DND-41 (cell line): Measurements from ENCODE around the gene IGSF9.
"Not testable (repeated sequence)": the region's sequence is repeated elsewhere in the genome, so short reads cannot be mapped to it uniquely, and the experiment has no call there.

ENCODE experiments used
- ATAC-seq: fragments of 200-7000 bp; cut with Tn5 transposase; 3 replicates; pipeline ENCODE4 v1.9.1; 2021; ENCODE audit warnings: low read depth; ENCODE audit not compliant: insufficient read depth
- DNase-seq: peaks from one replicate; pipeline ENCODE4 v3.0.0-alpha.2; 2020
- H2AFZ ChIP-seq: 2 replicates; pipeline ENCODE4 v1.6.0; 2012; ENCODE audit warnings: low read depth, low read length
- H3K27ac ChIP-seq: 2 replicates; pipeline ENCODE4 v1.5.1; 2012; ENCODE audit warnings: low read length, inconsistent platforms
- H3K27me3 ChIP-seq: fragments of 200-600 bp; sonication (generic); 2 replicates; pipeline ENCODE4 v1.6.0; 2012; ENCODE audit warnings: low read length, mild to moderate bottlenecking, inconsistent platforms; ENCODE audit not compliant: insufficient read depth, poor library complexity
- H3K36me3 ChIP-seq: 2 replicates; pipeline ENCODE4 v1.5.1; 2012; ENCODE audit warnings: low read length, inconsistent platforms; ENCODE audit not compliant: insufficient read depth
- H3K4me1 ChIP-seq: 2 replicates; pipeline ENCODE4 v1.5.1; 2012; ENCODE audit warnings: mild to moderate bottlenecking, low read length; ENCODE audit not compliant: insufficient read depth
- H3K4me2 ChIP-seq: 2 replicates; pipeline ENCODE4 v1.6.0; 2012; ENCODE audit warnings: mild to moderate bottlenecking, moderate library complexity, low read length, inconsistent platforms; ENCODE audit not compliant: insufficient read depth
- H3K4me3 ChIP-seq, 2 experiments: fragments of 200-600 bp in 1 of 2; shearing (Covaris generic) in 1 of 2; 2 replicates each; pipeline ENCODE4 v1.5.1; 2012 to 2016; ENCODE audit warnings: inconsistent platforms in 2 of 2, low read length in 2 of 2, mild to moderate bottlenecking in 2 of 2, low read depth in 1 of 2, moderate library complexity in 1 of 2
- H3K79me2 ChIP-seq: 2 replicates; pipeline ENCODE4 v1.6.0; 2012; ENCODE audit warnings: low read length, inconsistent platforms; ENCODE audit not compliant: insufficient read depth
- H3K9ac ChIP-seq: 2 replicates; pipeline ENCODE4 v1.6.0; 2012; ENCODE audit warnings: low read depth, mild to moderate bottlenecking, inconsistent platforms, low read length, moderate library complexity
- H3K9me3 ChIP-seq: 2 replicates; pipeline ENCODE4 v1.5.1; 2012; ENCODE audit warnings: low read length, moderate library complexity, mild to moderate bottlenecking, inconsistent platforms; ENCODE audit not compliant: insufficient read depth, severe bottlenecking
- H4K20me1 ChIP-seq: 2 replicates; pipeline ENCODE4 v1.6.0; 2012; ENCODE audit warnings: low read length; ENCODE audit not compliant: insufficient read depth
- EZH2 ChIP-seq: IDR thresholded peaks from 3 replicates; pipeline ENCODE4 v1.6.1; 2012; ENCODE audit warnings: borderline replicate concordance, low read depth, mild to moderate bottlenecking, moderate library complexity, low read length, inconsistent platforms; ENCODE audit not compliant: severe bottlenecking
- TF ChIP-seq, protein P1 (sequence below): IDR thresholded peaks from 2 replicates; pipeline ENCODE4 v1.5.1; 2012; ENCODE audit warnings: borderline replicate concordance, low read length, moderate library complexity, mild to moderate bottlenecking; ENCODE audit not compliant: poor library complexity, severe bottlenecking; ENCODE audit errors: extremely low read depth

IGSF9 gene

DNA sequence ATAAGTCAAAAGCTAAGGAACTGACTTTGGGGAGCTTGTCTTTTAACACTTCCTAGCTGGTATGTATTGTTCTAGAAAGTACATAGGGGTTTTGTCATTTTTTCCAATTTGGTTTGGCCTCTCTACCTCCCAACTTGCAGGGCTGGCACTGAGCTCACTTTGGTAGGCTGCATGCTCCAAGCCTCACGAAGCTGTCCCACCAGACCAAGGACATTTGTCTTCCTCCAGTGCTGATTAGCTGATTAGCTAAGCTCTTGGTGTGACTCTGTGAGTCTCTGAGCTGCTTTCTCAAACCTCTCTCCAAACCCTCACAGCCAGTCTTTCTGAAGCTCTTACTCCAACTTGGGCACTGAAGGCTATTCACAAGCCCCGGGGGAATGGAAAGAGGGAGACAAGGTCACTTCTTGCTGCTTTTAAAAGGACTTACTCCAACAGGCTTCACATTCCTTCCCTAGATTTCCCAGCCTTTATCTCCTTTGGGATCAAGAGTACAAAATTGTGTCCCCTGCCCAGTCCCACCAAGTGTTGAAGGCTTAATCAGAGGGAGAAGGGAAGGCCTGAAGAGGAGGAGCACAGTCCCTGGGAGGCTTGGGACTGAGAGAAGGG lies 44.6 kb downstream of the IGSF9 start:
- Histone ChIP-seq H3K27ac (no peak overlapping the region), H4K20me1 (no peaks in the 10 kb centered on the region), H3K4me2 (no peak overlapping the region), H3K9ac (no peak overlapping the region), H3K4me1 (no peaks in the 10 kb centered on the region), H3K79me2 (no peaks in the 10 kb centered on the region), H2AFZ (no peak overlapping the region), H3K9me3 (no peaks in the 10 kb centered on the region), H3K4me3 (no peak overlapping the region), H3K36me3 (no peaks in the 10 kb centered on the region), H3K27me3 (no peaks in the 10 kb centered on the region)
- no peak for TF ChIP-seq EZH2
- TF ChIP-seq, protein P1, sequence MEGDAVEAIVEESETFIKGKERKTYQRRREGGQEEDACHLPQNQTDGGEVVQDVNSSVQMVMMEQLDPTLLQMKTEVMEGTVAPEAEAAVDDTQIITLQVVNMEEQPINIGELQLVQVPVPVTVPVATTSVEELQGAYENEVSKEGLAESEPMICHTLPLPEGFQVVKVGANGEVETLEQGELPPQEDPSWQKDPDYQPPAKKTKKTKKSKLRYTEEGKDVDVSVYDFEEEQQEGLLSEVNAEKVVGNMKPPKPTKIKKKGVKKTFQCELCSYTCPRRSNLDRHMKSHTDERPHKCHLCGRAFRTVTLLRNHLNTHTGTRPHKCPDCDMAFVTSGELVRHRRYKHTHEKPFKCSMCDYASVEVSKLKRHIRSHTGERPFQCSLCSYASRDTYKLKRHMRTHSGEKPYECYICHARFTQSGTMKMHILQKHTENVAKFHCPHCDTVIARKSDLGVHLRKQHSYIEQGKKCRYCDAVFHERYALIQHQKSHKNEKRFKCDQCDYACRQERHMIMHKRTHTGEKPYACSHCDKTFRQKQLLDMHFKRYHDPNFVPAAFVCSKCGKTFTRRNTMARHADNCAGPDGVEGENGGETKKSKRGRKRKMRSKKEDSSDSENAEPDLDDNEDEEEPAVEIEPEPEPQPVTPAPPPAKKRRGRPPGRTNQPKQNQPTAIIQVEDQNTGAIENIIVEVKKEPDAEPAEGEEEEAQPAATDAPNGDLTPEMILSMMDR = no peak
- ATAC-seq (no peak), DNase-seq (no peak)

DNA sequence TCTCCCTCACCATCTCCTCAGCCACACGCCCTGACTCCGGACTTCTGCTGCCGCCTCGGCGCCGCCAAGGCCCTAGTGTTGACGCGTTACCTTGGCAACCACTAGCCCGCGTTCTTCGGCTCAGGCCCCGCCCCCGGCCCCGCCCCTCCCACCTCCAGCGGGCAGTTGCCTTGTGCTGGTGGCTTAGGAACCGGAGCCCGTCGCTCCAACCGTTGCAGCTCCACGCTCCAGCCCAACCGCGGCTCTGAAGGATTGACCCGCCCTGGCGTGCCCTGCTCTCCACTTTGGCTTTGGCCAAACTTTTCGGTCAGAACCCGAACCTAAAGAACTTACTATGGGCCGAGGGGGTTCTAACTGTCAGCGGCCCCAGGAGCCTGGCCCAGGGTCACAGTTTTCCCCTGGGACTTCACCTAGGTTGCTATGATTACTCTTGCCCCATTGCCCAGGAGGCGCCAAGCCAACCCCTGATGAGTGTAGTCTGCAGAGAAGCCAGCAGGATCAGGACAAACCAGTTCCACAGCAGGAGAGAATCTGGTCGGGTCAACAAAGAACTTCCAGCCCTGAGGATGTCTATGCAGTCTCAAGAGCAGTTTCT lies 45.2 kb downstream of the IGSF9 start, which contains the start of gene CFAP45:
Gene CFAP45 (minus strand): TSS at position 80 of the 595 bp plus-strand sequence. CDS start 67 bp downstream, at position 13.
- H3K27me3 ChIP-seq = no peaks in the 10 kb centered on the region
- H2AFZ ChIP-seq = no peak within 1 kb of the TSS
- ATAC-seq (no peak), DNase-seq (no peak)
- no peaks in the 10 kb centered on the region for H3K36me3 ChIP-seq
- no peaks in the 10 kb centered on the region for H4K20me1 ChIP-seq
- H3K27ac ChIP-seq = no peak within 1 kb of the TSS
- TF ChIP-seq, protein P1 = no peak
- no peak for TF ChIP-seq EZH2
- H3K4me1 ChIP-seq = no peaks in the 10 kb centered on the region
- H3K4me2 ChIP-seq = no peak within 1 kb of the TSS
- H3K4me3 ChIP-seq = no peak within 1 kb of the TSS
- no peak within 1 kb of the TSS for H3K9ac ChIP-seq
- H3K9me3 ChIP-seq = no peaks in the 10 kb centered on the region
- no peaks in the 10 kb centered on the region for H3K79me2 ChIP-seq

DNA sequence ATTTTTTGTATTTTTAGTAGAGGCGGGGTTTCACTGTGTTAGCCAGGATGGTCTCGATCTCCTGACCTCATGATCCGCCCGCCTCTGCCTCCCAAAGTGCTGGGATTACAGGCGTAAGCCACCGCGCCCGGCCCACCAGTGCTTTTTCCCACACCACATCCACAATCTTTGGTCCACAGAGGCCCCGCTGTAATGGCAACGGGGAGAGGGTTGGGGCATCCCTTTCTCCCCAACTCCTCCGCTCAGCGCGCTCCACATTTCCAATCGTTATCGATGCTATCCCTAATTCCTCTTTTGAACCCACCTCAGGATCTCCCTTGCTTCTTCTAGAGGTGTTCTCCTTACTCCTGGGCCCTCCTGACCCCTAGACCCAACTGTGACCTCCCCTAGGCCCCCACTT lies 45.8 kb downstream of the IGSF9 start:
- ATAC-seq, H3K4me3 ChIP-seq, H3K27me3 ChIP-seq, H3K27ac ChIP-seq, DNase-seq, H2AFZ ChIP-seq, H3K9me3 ChIP-seq, H3K4me2 ChIP-seq, H3K36me3 ChIP-seq, H4K20me1 ChIP-seq, H3K9ac ChIP-seq, H3K4me1 ChIP-seq, H3K79me2 ChIP-seq: not testable (repeated sequence)

DNA sequence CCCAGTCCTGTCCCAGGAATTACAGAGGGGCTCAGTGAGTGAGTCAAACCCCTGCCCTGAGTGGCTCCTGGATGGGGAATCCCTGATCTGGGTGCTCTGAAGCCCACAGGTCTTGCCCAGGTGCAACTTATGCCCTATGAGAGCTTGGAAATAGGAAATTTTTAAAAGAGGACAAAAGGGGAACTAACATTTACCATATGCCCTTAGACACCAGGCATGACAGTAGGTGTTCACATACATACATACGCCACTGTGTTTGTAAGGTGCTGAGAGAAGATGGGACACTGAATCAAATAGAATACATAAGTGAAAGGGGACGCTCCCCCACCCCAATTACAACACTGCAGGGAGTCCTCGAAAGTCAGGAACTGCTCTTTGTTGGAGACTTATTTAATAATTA lies 46.9 kb downstream of the IGSF9 start:
- no peak for ATAC-seq
- H3K4me2 ChIP-seq = no peak overlapping the region

More for the DNA sequence above, 46.9 kb downstream of the IGSF9 start:
- Histone ChIP-seq H3K4me3 (no peak overlapping the region), H3K27me3 (no peaks in the 10 kb centered on the region), H3K79me2 (no peaks in the 10 kb centered on the region), H3K4me1 (no peaks in the 10 kb centered on the region), H3K27ac (no peak overlapping the region), H3K36me3 (no peaks in the 10 kb centered on the region), H3K9ac (no peak overlapping the region), H3K9me3 (no peaks in the 10 kb centered on the region), H2AFZ (no peak overlapping the region), H4K20me1 (no peaks in the 10 kb centered on the region)
- no peak for DNase-seq
- TF ChIP-seq, protein P1 = no peak
- no peak for TF ChIP-seq EZH2
